Tibial nerve (tissue), 3 donors: ENCODE results near the gene PRR5.

ENCODE experiments used
- POLR2A ChIP-seq, 2 donors: fragments of 450-650 bp; IDR thresholded peaks; one replicate each; pipeline ENCODE4 v1.6.1; 2017; ENCODE audit warnings: antibody characterized with exemption in 2 of 2, mild to moderate bottlenecking in 2 of 2, moderate library complexity in 2 of 2
- TF ChIP-seq, protein P1 (sequence below), 5 experiments: fragments of 200-600 bp in 3 of 5; fragments of 450-650 bp in 2 of 5; sonication (generic) in 3 of 5; IDR thresholded peaks; one replicate each; pipeline ENCODE4 v1.5.1; 2016 to 2019; ENCODE audit warnings: antibody characterized with exemption in 5 of 5, mild to moderate bottlenecking in 3 of 5, moderate library complexity in 2 of 5

DNA sequence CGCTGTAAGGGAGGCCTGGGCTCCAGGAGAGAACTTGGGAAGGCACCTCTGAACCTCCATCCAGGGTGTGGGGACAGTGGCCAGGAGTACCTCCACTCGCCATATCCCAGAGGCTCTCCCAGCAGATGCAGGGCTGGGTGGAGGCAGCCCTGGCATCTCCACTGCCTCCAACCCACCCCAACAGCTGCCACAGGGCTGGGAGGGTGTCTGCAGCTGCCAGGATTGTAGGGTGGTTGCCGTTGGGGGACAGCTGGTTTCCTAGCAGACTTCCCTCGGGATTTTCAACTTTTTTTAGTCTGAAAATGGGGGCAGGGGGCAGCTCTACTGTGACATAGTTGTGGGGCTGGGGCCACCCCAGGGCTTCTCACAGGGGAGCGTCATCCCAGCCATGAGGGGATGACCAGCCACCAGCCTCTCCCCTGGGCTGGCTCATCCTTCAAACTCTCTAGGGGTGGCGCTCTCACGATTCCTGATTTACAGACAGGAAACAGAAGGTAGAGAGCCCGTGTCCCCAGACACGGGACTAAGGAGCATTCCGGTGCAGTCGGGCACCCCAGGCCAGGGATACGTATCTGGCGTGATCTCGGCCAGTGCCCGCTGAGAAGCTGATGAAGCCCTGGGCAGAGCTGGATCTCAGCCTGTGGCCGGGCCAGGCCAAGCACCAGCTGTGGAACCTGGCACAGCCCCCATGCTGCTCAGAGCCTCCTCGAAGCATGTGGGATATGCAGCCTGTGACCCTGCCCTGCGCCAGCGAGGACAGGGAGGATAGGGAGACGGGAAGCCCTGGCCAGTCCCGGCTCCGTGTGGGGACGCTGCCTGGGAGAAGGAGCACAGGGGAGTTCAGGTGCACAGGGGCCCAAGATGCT is 9.9 kb downstream of the PRR5 start:
- TF ChIP-seq, protein P1, sequence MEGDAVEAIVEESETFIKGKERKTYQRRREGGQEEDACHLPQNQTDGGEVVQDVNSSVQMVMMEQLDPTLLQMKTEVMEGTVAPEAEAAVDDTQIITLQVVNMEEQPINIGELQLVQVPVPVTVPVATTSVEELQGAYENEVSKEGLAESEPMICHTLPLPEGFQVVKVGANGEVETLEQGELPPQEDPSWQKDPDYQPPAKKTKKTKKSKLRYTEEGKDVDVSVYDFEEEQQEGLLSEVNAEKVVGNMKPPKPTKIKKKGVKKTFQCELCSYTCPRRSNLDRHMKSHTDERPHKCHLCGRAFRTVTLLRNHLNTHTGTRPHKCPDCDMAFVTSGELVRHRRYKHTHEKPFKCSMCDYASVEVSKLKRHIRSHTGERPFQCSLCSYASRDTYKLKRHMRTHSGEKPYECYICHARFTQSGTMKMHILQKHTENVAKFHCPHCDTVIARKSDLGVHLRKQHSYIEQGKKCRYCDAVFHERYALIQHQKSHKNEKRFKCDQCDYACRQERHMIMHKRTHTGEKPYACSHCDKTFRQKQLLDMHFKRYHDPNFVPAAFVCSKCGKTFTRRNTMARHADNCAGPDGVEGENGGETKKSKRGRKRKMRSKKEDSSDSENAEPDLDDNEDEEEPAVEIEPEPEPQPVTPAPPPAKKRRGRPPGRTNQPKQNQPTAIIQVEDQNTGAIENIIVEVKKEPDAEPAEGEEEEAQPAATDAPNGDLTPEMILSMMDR (IDR thresholded peaks at IDR 0.05): no peak
- no peak for TF ChIP-seq POLR2A (IDR thresholded peaks at IDR 0.05)
